HPDE6-E6E7 (cell line): ENCODE data around the gene FNBP1L.

Source experiments
- DNase-seq: peaks from one replicate; pipeline ENCODE4 v3.0.0; 2011; ENCODE audit warnings: missing footprints; ENCODE audit errors: extremely low spot score

Gene FNBP1L

GRCh38 chr1:93489756-93490155 lies 41.8 kb downstream of the FNBP1L start:
- no peak for DNase-seq

GRCh38 chr1:93490357-93490756 lies 42.4 kb downstream of the FNBP1L start:
- DNase-seq: no peak

GRCh38 chr1:93495911-93496310 lies 48.0 kb downstream of the FNBP1L start:
- no peak for DNase-seq

- DNase-seq: no peak
These were observed 48.6 kb downstream of the FNBP1L start for GRCh38 chr1:93496520-93496919.

- DNase-seq: no peak
These were observed 51.2 kb downstream of the FNBP1L start for GRCh38 chr1:93499075-93499474.

GRCh38 chr1:93499533-93499932 lies 51.6 kb downstream of the FNBP1L start:
- DNase-seq: no peak

- DNase-seq: no peak
These were observed 52.4 kb downstream of the FNBP1L start for GRCh38 chr1:93500275-93500674.

- DNase-seq: no peak
These were observed 53.5 kb downstream of the FNBP1L start for GRCh38 chr1:93501399-93501798.

GRCh38 chr1:93501829-93502369 lies 54.0 kb downstream of the FNBP1L start:
- DNase-seq: no peak

- no peak for DNase-seq
These were observed 54.7 kb downstream of the FNBP1L start for GRCh38 chr1:93502571-93502970.

GRCh38 chr1:93503163-93503562 lies 55.2 kb downstream of the FNBP1L start:
- no peak for DNase-seq

- DNase-seq: no peak
These were observed 55.9 kb downstream of the FNBP1L start for GRCh38 chr1:93503816-93504215.

GRCh38 chr1:93504247-93505033 lies 56.5 kb downstream of the FNBP1L start:
- no peak for DNase-seq

- DNase-seq: no peak
These were observed 58.2 kb downstream of the FNBP1L start for GRCh38 chr1:93506126-93506525.

- DNase-seq: no peak
These were observed 68.2 kb downstream of the FNBP1L start for GRCh38 chr1:93516164-93516563.

- DNase-seq: no peak
These were observed 70.6 kb downstream of the FNBP1L start for GRCh38 chr1:93518516-93518915.

- DNase-seq: peak; percentile 23
These were observed 71.4 kb downstream of the FNBP1L start for GRCh38 chr1:93519199-93519829.

GRCh38 chr1:93521618-93522017 lies 73.7 kb downstream of the FNBP1L start:
- DNase-seq: no peak

- DNase-seq: no peak
These were observed 74.8 kb downstream of the FNBP1L start for GRCh38 chr1:93522721-93523120.

GRCh38 chr1:93525431-93525830 lies 77.5 kb downstream of the FNBP1L start:
- no peak for DNase-seq

GRCh38 chr1:93526431-93526830 lies 78.5 kb downstream of the FNBP1L start:
- DNase-seq: no peak

- DNase-seq: no peak
These were observed 80.5 kb downstream of the FNBP1L start for GRCh38 chr1:93528412-93528811.

- no peak for DNase-seq
These were observed 83.3 kb downstream of the FNBP1L start for GRCh38 chr1:93531193-93531592.
